ENCODE measurements around the gene STS. TPM values are rescaled to one million over a fixed set of nuclear protein-coding genes. Genes with fewer than 3 reads are reported as not detected.

Gene STS
- total and polyA plus RNA-seq, 2 experiments from 2014 or later: 0.44 to 1.7 TPM

DNA sequence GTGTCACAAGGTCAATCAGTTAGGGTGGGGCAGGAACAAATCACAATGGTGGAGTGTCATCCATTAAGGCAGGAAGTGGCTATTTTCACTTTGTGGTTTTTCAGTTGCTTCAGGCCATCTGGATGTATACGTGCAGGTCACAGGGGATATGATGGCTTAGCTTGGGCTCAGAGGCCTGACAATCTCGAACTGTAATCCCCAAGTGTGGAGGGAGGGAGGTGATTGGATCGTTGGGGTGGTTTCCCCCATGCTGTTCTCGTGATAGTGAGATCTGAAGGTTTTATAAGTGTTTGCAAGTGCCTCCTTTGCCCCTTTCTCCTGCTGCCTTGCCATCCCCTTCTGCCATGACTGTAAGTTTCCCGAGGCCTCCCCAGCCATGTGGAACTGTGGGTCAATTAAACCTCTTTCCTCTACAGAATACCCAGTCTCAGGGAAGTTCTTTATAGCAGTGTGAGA is 36.7 kb upstream of the STS start:
- H3K4me3 ChIP-seq: no peak overlapping the region
- H3K36me3 Mint-ChIP-seq (ENCODE audit: low read depth): peaks cover 5% of the 10 kb centered on the region; the same call in 1 of the 3 replicates
- TF ChIP-seq, protein P1, sequence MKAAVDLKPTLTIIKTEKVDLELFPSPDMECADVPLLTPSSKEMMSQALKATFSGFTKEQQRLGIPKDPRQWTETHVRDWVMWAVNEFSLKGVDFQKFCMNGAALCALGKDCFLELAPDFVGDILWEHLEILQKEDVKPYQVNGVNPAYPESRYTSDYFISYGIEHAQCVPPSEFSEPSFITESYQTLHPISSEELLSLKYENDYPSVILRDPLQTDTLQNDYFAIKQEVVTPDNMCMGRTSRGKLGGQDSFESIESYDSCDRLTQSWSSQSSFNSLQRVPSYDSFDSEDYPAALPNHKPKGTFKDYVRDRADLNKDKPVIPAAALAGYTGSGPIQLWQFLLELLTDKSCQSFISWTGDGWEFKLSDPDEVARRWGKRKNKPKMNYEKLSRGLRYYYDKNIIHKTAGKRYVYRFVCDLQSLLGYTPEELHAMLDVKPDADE (IDR thresholded peaks at IDR 0.05): no peak
- no peak for TF ChIP-seq ZNF331 (CRISPR knock-in tag; IDR thresholded peaks at IDR 0.05; ENCODE audit: low read depth)
- TF ChIP-seq STAT1 (IDR thresholded peaks at IDR 0.05; ENCODE audit: unreplicated experiment): no peak
- TF ChIP-seq, protein P2, sequence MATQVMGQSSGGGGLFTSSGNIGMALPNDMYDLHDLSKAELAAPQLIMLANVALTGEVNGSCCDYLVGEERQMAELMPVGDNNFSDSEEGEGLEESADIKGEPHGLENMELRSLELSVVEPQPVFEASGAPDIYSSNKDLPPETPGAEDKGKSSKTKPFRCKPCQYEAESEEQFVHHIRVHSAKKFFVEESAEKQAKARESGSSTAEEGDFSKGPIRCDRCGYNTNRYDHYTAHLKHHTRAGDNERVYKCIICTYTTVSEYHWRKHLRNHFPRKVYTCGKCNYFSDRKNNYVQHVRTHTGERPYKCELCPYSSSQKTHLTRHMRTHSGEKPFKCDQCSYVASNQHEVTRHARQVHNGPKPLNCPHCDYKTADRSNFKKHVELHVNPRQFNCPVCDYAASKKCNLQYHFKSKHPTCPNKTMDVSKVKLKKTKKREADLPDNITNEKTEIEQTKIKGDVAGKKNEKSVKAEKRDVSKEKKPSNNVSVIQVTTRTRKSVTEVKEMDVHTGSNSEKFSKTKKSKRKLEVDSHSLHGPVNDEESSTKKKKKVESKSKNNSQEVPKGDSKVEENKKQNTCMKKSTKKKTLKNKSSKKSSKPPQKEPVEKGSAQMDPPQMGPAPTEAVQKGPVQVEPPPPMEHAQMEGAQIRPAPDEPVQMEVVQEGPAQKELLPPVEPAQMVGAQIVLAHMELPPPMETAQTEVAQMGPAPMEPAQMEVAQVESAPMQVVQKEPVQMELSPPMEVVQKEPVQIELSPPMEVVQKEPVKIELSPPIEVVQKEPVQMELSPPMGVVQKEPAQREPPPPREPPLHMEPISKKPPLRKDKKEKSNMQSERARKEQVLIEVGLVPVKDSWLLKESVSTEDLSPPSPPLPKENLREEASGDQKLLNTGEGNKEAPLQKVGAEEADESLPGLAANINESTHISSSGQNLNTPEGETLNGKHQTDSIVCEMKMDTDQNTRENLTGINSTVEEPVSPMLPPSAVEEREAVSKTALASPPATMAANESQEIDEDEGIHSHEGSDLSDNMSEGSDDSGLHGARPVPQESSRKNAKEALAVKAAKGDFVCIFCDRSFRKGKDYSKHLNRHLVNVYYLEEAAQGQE (IDR thresholded peaks at IDR 0.05; ENCODE audit: unreplicated experiment): no peak
- TF ChIP-seq ZNF114 (CRISPR knock-in tag; IDR thresholded peaks at IDR 0.05): no peak
- TF ChIP-seq NANOG (IDR thresholded peaks at IDR 0.05; ENCODE audit: borderline replicate concordance): no peak
- ATAC-seq (no peak), DNase-seq (ENCODE audit: low spot score) (no peak)
- no peaks in the 10 kb centered on the region for H3K36me3 ChIP-seq (ENCODE audit: insufficient read depth)
- H3K79me2 ChIP-seq (replicated peaks; ENCODE audit: insufficient read depth): no peaks in the 10 kb centered on the region
- H3K27ac Mint-ChIP-seq: peak overlapping the region; percentile 46; the same call in 1 of the 2 replicates
- no peaks in the 10 kb centered on the region for H4K20me1 ChIP-seq (replicated peaks; ENCODE audit: insufficient read depth)
- no peak overlapping the region for H2AFZ ChIP-seq
- H3K9me2 ChIP-seq (ENCODE audit: insufficient read depth): no peaks in the 10 kb centered on the region
- no peak overlapping the region; the same call in 1 of the 2 replicates for H3K4me2 ChIP-seq
- H3K27ac ChIP-seq (ENCODE audit: low read depth): no peak overlapping the region
- H3K4me1 Mint-ChIP-seq: peaks cover 24% of the 10 kb centered on the region
- H3K27me3 ChIP-seq (ENCODE audit: insufficient read depth): no peaks in the 10 kb centered on the region
- H3K4me1 ChIP-seq (ENCODE audit: insufficient read depth): peaks cover 11% of the 10 kb centered on the region; the same call in 1 of the 2 replicates
- H3K27me3 Mint-ChIP-seq (ENCODE audit: insufficient read depth, low read depth, poor library complexity): peaks cover 3% of the 10 kb centered on the region
- H3K9me3 Mint-ChIP-seq: no peaks in the 10 kb centered on the region; the same call in 2 of the 3 replicates
- H3F3A ChIP-seq (replicated peaks; ENCODE audit: low read depth): no peaks in the 10 kb centered on the region
- H3K4me3 Mint-ChIP-seq: no peak overlapping the region

DNA sequence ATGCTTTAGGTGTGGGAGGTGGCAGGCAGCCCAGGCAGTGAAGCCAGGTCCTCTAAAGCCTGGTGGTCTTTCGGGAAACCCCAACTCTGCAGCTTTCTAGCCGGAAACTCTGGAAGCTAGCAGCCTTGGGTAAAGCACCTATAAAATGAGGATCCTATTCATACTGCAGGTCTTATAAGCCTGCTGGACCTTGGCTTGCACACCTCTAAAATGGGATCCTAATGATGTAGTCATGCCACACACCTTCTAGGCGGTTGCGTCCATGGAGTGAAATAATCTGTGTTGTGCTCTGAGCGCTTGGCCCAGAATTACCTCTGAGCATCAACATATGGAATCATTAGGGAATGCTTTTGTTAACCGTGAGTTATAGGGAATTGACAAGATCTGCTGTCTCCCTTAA is 36.0 kb upstream of the STS start:
- no peaks in the 10 kb centered on the region for H3F3A ChIP-seq (replicated peaks; ENCODE audit: low read depth)
- no peak overlapping the region for H3K27ac Mint-ChIP-seq
- peaks cover 5% of the 10 kb centered on the region; the same call in 1 of the 3 replicates for H3K36me3 Mint-ChIP-seq (ENCODE audit: low read depth)
- no peaks in the 10 kb centered on the region; the same call in 2 of the 3 replicates for H3K9me3 Mint-ChIP-seq
- no peak overlapping the region for H3K4me3 Mint-ChIP-seq
- no peak overlapping the region for H3K27ac ChIP-seq (ENCODE audit: low read depth)
- H3K27me3 Mint-ChIP-seq (ENCODE audit: insufficient read depth, low read depth, poor library complexity): peaks cover 3% of the 10 kb centered on the region
- H3K4me2 ChIP-seq: no peak overlapping the region
- H3K79me2 ChIP-seq (replicated peaks; ENCODE audit: insufficient read depth): no peaks in the 10 kb centered on the region
- H3K36me3 ChIP-seq (ENCODE audit: insufficient read depth): no peaks in the 10 kb centered on the region
- ATAC-seq: no peak
- H3K4me1 ChIP-seq (ENCODE audit: insufficient read depth): peaks cover 11% of the 10 kb centered on the region; the same call in 1 of the 2 replicates
- H4K20me1 ChIP-seq (replicated peaks; ENCODE audit: insufficient read depth): no peaks in the 10 kb centered on the region
- H3K4me3 ChIP-seq: no peak overlapping the region
- DNase-seq (ENCODE audit: low spot score): no peak
- no peaks in the 10 kb centered on the region for H3K27me3 ChIP-seq (ENCODE audit: insufficient read depth)
- H2AFZ ChIP-seq: no peak overlapping the region
- H3K9me2 ChIP-seq (ENCODE audit: insufficient read depth): no peaks in the 10 kb centered on the region
- H3K4me1 Mint-ChIP-seq: peaks cover 24% of the 10 kb centered on the region
- TF ChIP-seq NANOG (IDR thresholded peaks at IDR 0.05; ENCODE audit: borderline replicate concordance) (no peak), EZH2phosphoT487 (IDR thresholded peaks at IDR 0.05; ENCODE audit: unreplicated experiment) (no peak), CREB1 (CRISPR knock-in tag; IDR thresholded peaks at IDR 0.05; ENCODE audit: low read depth) (no peak), EZH2 (IDR thresholded peaks at IDR 0.05; ENCODE audit: low read depth, unreplicated experiment) (no peak)
- TF ChIP-seq, protein P1 (IDR thresholded peaks at IDR 0.05): no peak
- TF ChIP-seq, protein P2 (IDR thresholded peaks at IDR 0.05; ENCODE audit: unreplicated experiment): no peak

Data from GM23338 (cell line).